Ectodermal cell (in vitro differentiated cells): ENCODE measurements around the gene CCDC93.
"Not testable (repeated sequence)": the region's sequence is repeated elsewhere in the genome, so short reads cannot be mapped to it uniquely, and the experiment has no call there.

Source experiments
- H3K27ac ChIP-seq: 2 replicates; pipeline ENCODE4 v1.7.0; 2013; ENCODE audit warnings: mild to moderate bottlenecking, low read depth, low read length; ENCODE audit not compliant: insufficient read depth, poor library complexity, severe bottlenecking
- H3K27me3 ChIP-seq: 2 replicates; pipeline ENCODE4 v1.7.0; 2013; ENCODE audit warnings: mild to moderate bottlenecking, low read length; ENCODE audit not compliant: insufficient read depth, control insufficient read depth, poor library complexity, severe bottlenecking
- H3K36me3 ChIP-seq: one replicate; pipeline ENCODE4 v1.7.0; 2013; ENCODE audit warnings: low read length; ENCODE audit not compliant: control insufficient read depth, insufficient read depth
- H3K4me1 ChIP-seq: one replicate; pipeline ENCODE4 v1.7.0; 2013; ENCODE audit warnings: low read length; ENCODE audit not compliant: control insufficient read depth, insufficient read depth
- H3K4me3 ChIP-seq: 2 replicates; pipeline ENCODE4 v1.7.0; 2013; ENCODE audit warnings: low read depth, low read length, control low read depth; ENCODE audit not compliant: insufficient read depth
- H3K9me3 ChIP-seq: 2 replicates; pipeline ENCODE4 v1.7.0; 2013; ENCODE audit warnings: mild to moderate bottlenecking, low read length, moderate library complexity; ENCODE audit not compliant: control insufficient read depth
- WGBS, 2 experiments: methylation state at CpG; one replicate each; pipeline ENCODE4 v1.1.7; 2013; ENCODE audit warnings: missing lambda C conversion rate in 2 of 2; 5-methylcytosine and 5-hydroxymethylcytosine counted together

CCDC93 gene

GRCh38 chr2:117931266-117931665, 82.6 kb downstream of the CCDC93 start:
- Histone ChIP-seq H3K4me3 (no peak overlapping the region), H3K27ac (no peak overlapping the region), H3K4me1 (no peaks in the 10 kb centered on the region), H3K9me3 (no peaks in the 10 kb centered on the region), H3K36me3 (peaks cover 8% of the 10 kb centered on the region), H3K27me3 (no peaks in the 10 kb centered on the region)
- WGBS, 2 experiments: 89% methylated on average over 4 of the region's 4 CpGs

GRCh38 chr2:117930775-117931174, 83.1 kb downstream of the CCDC93 start:
- Histone ChIP-seq H3K27me3 (no peaks in the 10 kb centered on the region), H3K36me3 (peaks cover 8% of the 10 kb centered on the region), H3K9me3 (no peaks in the 10 kb centered on the region), H3K4me1 (no peaks in the 10 kb centered on the region), H3K27ac (no peak overlapping the region), H3K4me3 (no peak overlapping the region)
- WGBS, 2 experiments: 96 to 97% methylated on average over 4 of the region's 4 CpGs

- not testable (repeated sequence) for H3K4me3 ChIP-seq, H3K9me3 ChIP-seq, H3K27ac ChIP-seq, H3K4me1 ChIP-seq, H3K27me3 ChIP-seq
- H3K36me3 ChIP-seq: peaks cover 29% of the 10 kb centered on the region
- 85 to 91% methylated on average over 9 of the region's 9 CpGs for WGBS, 2 experiments
Measured at GRCh38 chr2:117923471-117923870, 90.4 kb downstream of the CCDC93 start.

- no peaks in the 10 kb centered on the region for H3K27me3 ChIP-seq
- peaks cover 32% of the 10 kb centered on the region for H3K36me3 ChIP-seq
- H3K4me3 ChIP-seq: no peak overlapping the region
- no peaks in the 10 kb centered on the region for H3K4me1 ChIP-seq
- H3K27ac ChIP-seq: no peak overlapping the region
- no peaks in the 10 kb centered on the region for H3K9me3 ChIP-seq
- WGBS, 2 experiments: 91 to 93% methylated on average over 3 of the region's 3 CpGs
Measured at GRCh38 chr2:117921520-117921919, 92.3 kb downstream of the CCDC93 start.

GRCh38 chr2:117918608-117919007, 95.3 kb downstream of the CCDC93 start:
- no peaks in the 10 kb centered on the region for H3K4me1 ChIP-seq
- H3K4me3 ChIP-seq: no peak overlapping the region
- WGBS, 2 experiments: 91 to 95% methylated on average over 7 of the region's 7 CpGs
- H3K27ac ChIP-seq: no peak overlapping the region
- peaks cover 30% of the 10 kb centered on the region for H3K36me3 ChIP-seq
- H3K27me3 ChIP-seq: no peaks in the 10 kb centered on the region
- no peaks in the 10 kb centered on the region for H3K9me3 ChIP-seq

GRCh38 chr2:117917223-117917917, 96.5 kb downstream of the CCDC93 start:
- Histone ChIP-seq H3K4me3 (no peak overlapping the region), H3K36me3 (peaks cover 19% of the 10 kb centered on the region), H3K4me1 (no peaks in the 10 kb centered on the region), H3K27ac (no peak overlapping the region), H3K9me3 (no peaks in the 10 kb centered on the region), H3K27me3 (no peaks in the 10 kb centered on the region)
- 91% methylated on average over 19 of the region's 19 CpGs for WGBS, 2 experiments

GRCh38 chr2:117902933-117903332, 110.9 kb downstream of the CCDC93 start:
- Histone ChIP-seq H3K4me1 (no peaks in the 10 kb centered on the region), H3K27me3 (no peaks in the 10 kb centered on the region), H3K4me3 (no peak overlapping the region), H3K27ac (no peak overlapping the region), H3K36me3 (no peaks in the 10 kb centered on the region), H3K9me3 (no peaks in the 10 kb centered on the region)
- WGBS, 2 experiments: 92 to 93% methylated on average over 7 of the region's 7 CpGs

- Histone ChIP-seq H3K4me1 (no peaks in the 10 kb centered on the region), H3K4me3 (no peak overlapping the region), H3K36me3 (no peaks in the 10 kb centered on the region), H3K9me3 (no peaks in the 10 kb centered on the region), H3K27me3 (no peaks in the 10 kb centered on the region), H3K27ac (no peak overlapping the region)
- 82 to 100% methylated on average over 1 of the region's 1 CpG for whole genome bisulfite sequencing, 2 experiments
Measured at GRCh38 chr2:117888897-117889296, 125.0 kb downstream of the CCDC93 start.

GRCh38 chr2:117885308-117885707, 128.6 kb downstream of the CCDC93 start:
- Histone ChIP-seq H3K9me3 (no peaks in the 10 kb centered on the region), H3K36me3 (no peaks in the 10 kb centered on the region), H3K4me1 (no peaks in the 10 kb centered on the region), H3K4me3 (no peak overlapping the region), H3K27me3 (no peaks in the 10 kb centered on the region), H3K27ac (no peak overlapping the region)
- WGBS, 2 experiments: 76 to 81% methylated on average over 2 of the region's 2 CpGs

GRCh38 chr2:117879003-117879402, 134.9 kb downstream of the CCDC93 start:
- H3K9me3 ChIP-seq: no peaks in the 10 kb centered on the region
- no peak overlapping the region for H3K27ac ChIP-seq
- 88 to 97% methylated on average over 2 of the region's 2 CpGs for WGBS, 2 experiments
- H3K4me3 ChIP-seq: no peak overlapping the region
- H3K36me3 ChIP-seq: no peaks in the 10 kb centered on the region
- H3K4me1 ChIP-seq: no peaks in the 10 kb centered on the region
- H3K27me3 ChIP-seq: no peaks in the 10 kb centered on the region

GRCh38 chr2:117875786-117876185, 138.1 kb downstream of the CCDC93 start:
- H3K9me3 ChIP-seq: no peaks in the 10 kb centered on the region
- no peaks in the 10 kb centered on the region for H3K27me3 ChIP-seq
- no peaks in the 10 kb centered on the region for H3K36me3 ChIP-seq
- H3K27ac ChIP-seq: no peak overlapping the region
- 62 to 79% methylated on average over 1 of the region's 1 CpG for WGBS, 2 experiments
- H3K4me1 ChIP-seq: no peaks in the 10 kb centered on the region
- no peak overlapping the region for H3K4me3 ChIP-seq
